ENCODE measurements around the gene NTM.

NTM gene

GRCh38 chr11:131653260-131653659 lies 282.8 kb downstream of the NTM start:
- FAIRE-seq, result no peak

GRCh38 chr11:131654849-131655248 lies 284.4 kb downstream of the NTM start:
- no peak for FAIRE-seq

DNA sequence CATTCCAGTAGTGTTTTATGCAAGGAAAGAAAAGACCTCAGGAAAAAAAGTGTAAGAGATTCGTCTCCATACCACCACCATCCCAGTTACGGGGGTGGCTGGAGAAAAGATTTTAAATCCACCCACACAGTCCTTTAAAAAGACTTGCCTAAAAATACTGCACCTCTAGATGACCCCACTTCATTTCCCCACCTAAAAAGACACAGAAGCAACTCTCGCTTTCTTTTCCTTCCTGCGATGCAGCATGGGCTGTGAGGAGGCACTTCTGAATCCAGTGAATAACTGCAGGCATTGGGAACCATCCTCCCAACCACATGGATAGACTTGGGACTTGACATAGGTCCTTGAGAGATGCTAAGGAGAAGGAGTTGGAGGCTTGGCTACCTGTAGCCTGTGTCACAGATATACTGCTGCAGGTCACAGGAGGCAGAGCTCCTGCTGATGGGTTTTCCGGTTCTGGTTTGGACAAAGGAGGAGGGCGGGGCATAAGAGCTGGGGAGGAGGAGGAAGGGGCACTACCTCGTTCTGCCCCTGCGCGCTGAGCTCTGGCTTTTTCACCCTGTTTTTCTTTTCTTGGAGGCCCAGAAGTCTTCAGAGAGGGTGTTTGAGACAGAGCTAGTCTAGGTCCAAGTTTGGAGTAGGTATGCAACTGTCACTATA lies 285.9 kb downstream of the NTM start:
- no peak for FAIRE-seq

GRCh38 chr11:131656839-131657211 lies 286.4 kb downstream of the NTM start:
- no peak for FAIRE-seq

GRCh38 chr11:131658414-131658813 lies 288.0 kb downstream of the NTM start:
- no peak for FAIRE-seq

DNA sequence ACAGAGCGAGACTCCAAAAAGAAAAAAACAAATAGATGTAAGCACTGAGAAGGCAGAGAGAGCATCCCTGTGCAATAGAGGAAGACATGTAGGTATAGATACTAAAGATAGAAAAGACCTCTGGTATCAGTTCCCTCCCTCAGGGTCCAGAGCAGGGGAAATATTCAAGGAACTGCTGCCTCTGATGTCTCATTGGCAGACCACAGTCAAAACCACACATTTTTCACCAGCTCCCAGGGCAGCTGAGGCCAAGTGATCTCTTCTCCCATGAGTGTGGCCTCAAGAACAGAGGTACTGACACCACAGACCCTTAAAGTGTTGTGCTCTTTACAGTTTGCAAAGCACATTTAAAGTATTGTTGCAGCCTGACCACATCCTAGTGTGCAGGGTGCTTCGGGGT lies 288.5 kb downstream of the NTM start:
- no peak for FAIRE-seq

DNA sequence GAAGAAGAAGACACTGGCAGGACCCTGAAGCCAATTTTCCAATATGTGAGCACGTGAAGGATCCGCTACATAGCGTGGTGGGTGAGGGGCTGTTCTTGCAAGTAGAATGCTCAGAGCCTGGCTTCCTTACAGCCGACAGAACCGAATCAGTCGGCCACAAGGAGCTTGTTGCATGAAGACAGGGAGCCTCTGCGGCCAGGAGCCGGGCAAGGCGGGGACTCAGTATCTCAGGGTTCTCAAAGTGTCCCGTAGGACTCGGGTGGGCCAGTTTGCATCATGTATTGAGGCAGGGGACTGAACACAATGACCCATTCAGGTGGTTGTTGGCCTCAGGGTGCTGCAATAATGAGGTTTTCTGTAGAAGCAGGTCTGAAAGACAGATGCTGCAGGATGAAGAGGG lies 289.5 kb downstream of the NTM start:
- FAIRE-seq, result no peak

GRCh38 chr11:131661132-131661531 lies 290.7 kb downstream of the NTM start:
- no peak for FAIRE-seq

DNA sequence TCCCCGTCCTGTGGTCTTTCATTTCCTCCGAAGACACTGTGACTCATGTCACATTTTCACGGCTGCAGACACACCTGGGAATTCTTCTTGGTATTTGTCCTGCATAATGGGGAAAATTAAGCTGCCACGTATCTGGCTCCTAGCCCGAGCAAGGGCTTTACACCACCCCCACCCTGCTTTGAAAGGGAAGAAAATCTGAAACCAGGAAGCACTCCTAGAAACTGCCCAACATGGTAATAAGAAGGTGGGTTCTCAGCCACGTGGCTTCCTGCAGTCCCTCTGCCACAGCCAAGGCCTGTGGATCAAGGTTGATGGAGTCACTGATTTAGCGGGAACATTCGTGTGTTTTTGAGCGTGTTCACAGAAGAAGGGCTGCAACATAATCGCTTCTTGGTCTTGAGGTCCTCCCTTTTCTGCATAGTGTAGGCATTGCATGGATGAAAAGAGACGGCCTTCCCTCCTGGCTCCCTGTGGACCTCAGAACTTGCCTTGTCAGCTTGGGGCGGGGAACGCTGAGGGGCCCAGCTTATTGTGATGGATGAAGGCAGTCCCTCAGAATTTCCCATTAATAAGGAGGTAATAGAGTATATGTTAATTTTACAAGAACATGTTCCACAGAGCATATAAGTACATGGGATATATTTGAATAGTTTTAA lies 292.0 kb downstream of the NTM start:
- FAIRE-seq, result no peak

GRCh38 chr11:131662993-131663392 lies 292.6 kb downstream of the NTM start:
- FAIRE-seq, result no peak

- no peak for FAIRE-seq
These were observed 293.2 kb downstream of the NTM start for GRCh38 chr11:131663405-131664200.

DNA sequence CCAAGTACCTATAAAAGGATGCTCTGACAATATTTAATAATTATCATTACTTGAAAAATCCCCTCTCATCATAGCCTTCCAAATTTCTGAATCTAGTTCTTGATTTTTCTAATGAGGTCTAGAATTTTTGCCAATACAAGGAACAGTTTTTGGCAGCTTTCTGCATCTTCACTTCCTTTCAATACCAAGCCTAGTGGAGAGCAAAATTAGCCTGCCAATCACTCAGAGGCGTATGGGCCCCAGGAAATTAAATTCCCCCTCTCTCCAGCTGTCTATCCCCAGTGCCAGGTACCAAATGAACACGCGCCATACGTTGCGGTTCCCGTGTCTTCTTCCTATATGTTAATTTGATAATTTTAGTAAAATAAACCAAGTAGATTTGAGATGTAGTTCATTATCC lies 293.9 kb downstream of the NTM start:
- no peak for FAIRE-seq

DNA sequence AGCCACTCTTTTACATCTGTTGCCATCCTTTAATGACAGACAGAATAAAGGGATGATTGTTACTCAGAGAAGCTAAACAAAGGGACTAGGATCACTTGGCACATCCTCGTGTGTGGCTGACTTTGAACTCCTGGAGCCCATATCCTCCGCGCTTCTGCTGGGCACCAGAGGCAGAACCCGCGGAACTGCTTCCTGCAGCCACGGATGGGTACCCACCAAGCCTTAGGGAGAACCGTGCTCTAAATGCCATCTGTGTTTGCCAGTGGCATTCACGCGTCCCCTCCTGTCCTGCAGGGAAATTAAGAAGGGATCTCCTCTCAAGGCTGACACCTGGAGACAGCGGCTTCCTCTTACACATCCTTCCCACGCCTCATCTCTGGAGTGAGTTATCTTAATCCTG lies 294.4 kb downstream of the NTM start:
- no peak for FAIRE-seq

- no peak for FAIRE-seq
These were observed 295.0 kb downstream of the NTM start for GRCh38 chr11:131665344-131665968.

DNA sequence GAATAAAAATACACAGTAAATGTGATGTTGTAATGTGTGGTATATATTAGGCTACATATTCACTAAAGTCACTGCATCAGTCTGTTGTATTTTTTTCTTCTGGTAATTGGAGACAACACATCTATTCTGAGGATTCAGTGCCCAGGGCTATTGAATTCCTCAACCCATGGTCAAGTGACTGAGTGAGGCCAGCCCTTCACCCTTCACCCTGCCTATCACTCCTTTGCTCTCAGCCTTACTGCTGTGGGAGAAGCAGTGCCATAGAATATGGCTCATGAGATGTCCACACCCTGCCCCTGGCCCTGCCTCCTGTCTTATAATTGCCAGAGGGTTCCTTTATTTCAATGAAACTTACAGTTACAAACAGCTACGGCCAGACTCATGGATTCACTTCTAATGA lies 295.6 kb downstream of the NTM start:
- FAIRE-seq, result no peak

- no peak for FAIRE-seq
These were observed 296.2 kb downstream of the NTM start for GRCh38 chr11:131666617-131667016.

- FAIRE-seq, result no peak
These were observed 297.2 kb downstream of the NTM start for GRCh38 chr11:131667566-131667965.

DNA sequence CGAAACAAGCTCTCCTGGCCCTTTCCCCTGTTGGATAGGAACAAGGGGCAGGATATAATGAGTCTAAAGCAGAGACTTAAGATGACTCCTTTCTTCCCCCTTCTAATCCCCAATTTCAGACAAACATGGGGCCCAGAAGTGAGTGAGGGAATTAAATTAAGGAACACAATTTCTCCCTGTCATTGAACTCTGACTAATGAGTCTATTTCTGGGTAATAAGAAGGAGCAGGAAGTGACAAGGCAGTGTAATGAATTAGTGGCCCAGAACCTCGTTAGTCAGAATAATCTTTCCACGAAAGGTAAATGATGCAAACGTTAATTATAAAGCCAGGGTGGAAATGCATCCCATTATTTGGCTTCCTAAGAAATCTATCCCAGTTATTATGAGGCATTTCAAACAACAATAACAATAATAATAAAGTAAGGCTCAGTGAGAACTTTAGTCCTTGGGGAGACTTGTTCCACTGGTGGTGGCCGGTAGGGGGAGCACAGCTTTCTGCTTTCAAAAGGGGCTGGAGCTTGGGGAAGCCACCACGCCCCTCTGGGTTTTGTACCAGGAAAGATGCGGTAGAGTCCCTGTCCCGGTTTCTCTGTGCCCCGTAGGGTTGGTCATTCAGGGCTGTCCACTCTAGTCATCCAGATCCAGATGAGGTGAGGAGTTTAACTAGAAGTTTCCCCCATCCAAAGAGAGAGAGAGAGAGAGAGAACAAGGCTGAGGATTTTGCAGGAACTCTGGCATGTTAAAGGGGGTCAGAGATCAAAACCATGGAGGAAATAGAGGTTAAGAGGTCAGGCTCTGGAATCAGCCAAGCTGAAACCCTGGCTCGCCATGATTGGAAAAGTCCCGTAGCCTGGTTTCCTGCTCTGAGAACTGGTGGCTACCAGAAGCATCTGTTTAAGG lies 298.3 kb downstream of the NTM start:
- no peak for FAIRE-seq

GRCh38 chr11:131669401-131669780 lies 299.0 kb downstream of the NTM start:
- FAIRE-seq, result no peak

GRCh38 chr11:131670876-131671275 lies 300.5 kb downstream of the NTM start:
- no peak for FAIRE-seq

- FAIRE-seq, result no peak
These were observed 300.9 kb downstream of the NTM start for GRCh38 chr11:131671320-131671719.

DNA sequence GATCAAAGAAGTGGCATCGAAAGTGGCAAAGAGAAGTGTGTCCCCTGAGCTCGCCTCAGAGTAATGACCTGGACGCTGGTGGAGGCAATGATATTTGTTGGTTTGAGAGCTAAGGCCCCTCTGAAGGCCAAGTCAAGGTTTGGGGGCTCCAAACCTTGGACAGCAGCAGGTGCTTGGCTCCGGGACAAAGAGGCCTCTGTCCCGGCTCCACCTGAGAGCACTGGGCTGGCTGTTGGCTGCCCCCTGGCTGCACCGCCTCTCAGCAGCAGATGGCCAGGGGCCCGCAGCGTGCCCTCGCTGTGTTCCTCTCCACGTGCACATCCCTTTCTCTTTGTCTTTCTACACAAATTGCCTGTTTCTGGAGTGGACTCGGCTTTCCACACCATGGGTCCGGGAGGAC lies 301.3 kb downstream of the NTM start:
- no peak for FAIRE-seq

GRCh38 chr11:131672191-131672590 lies 301.8 kb downstream of the NTM start:
- FAIRE-seq, result no peak
